SK-N-MC (cell line): ENCODE results near the gene RBM28.

Experiments
- DNase-seq: peaks from one replicate; pipeline ENCODE4 v3.0.0-alpha.2; 2011; ENCODE audit warnings: low read depth, low spot score
- H3K27ac ChIP-seq: fragments of 200-600 bp; sonication (generic); 2 replicates; pipeline ENCODE4 v1.5.1; 2016; ENCODE audit warnings: mixed run types
- H3K36me3 ChIP-seq: fragments of 200-600 bp; sonication (generic); 2 replicates; pipeline ENCODE4 v1.6.1; 2017; ENCODE audit warnings: antibody characterized with exemption, low read length, mixed read lengths; ENCODE audit not compliant: insufficient read depth
- H3K4me3 ChIP-seq: fragments of 200-600 bp; sonication (generic); 2 replicates; pipeline ENCODE4 v1.5.1; 2016
- H3K9ac ChIP-seq: fragments of 200-600 bp; sonication (generic); 2 replicates; pipeline ENCODE4 v1.8.0; 2017; ENCODE audit warnings: mixed run types, mixed read lengths; ENCODE audit not compliant: insufficient read length
- H3K9me3 ChIP-seq: fragments of 200-600 bp; sonication (generic); 2 replicates; pipeline ENCODE4 v1.6.1; 2017; ENCODE audit warnings: low read depth, mild to moderate bottlenecking, antibody characterized with exemption, low read length, moderate library complexity, mixed read lengths
- EZH2 ChIP-seq: fragments of 200-600 bp; sonication (generic); IDR thresholded peaks from one replicate; pipeline ENCODE4 v1.6.1; 2017; ENCODE audit warnings: antibody characterized with exemption
- FOXP2 ChIP-seq: optimal IDR thresholded peaks from 2 replicates; pipeline ENCODE3; 2011; ENCODE audit warnings: mild to moderate bottlenecking, moderate library complexity; ENCODE audit not compliant: insufficient read depth; ENCODE audit errors: extremely low read length, control extremely low read depth
- POLR2AphosphoS5 ChIP-seq: IDR thresholded peaks from 2 replicates; pipeline ENCODE4 v1.6.1; 2012; ENCODE audit warnings: mild to moderate bottlenecking, low read depth, low read length, borderline replicate concordance

RBM28 gene

GRCh38 chr7:128376077-128376476, 32.4 kb upstream of the RBM28 start:
- Histone ChIP-seq H3K4me3 (no peak overlapping the region), H3K9me3 (no peaks in the 10 kb centered on the region), H3K27ac (no peak overlapping the region), H3K9ac (no peak overlapping the region), H3K36me3 (no peaks in the 10 kb centered on the region)
- DNase-seq, result no peak
- no peak for TF ChIP-seq POLR2AphosphoS5
- TF ChIP-seq EZH2, result no peak
- TF ChIP-seq FOXP2, result no peak

- Histone ChIP-seq H3K4me3 (no peak overlapping the region), H3K9ac (no peak overlapping the region), H3K9me3 (no peaks in the 10 kb centered on the region), H3K36me3 (no peaks in the 10 kb centered on the region), H3K27ac (no peak overlapping the region)
- no peak for DNase-seq
- TF ChIP-seq EZH2 (no peak), FOXP2 (no peak), POLR2AphosphoS5 (no peak)
Measured at GRCh38 chr7:128374041-128374440, 30.3 kb upstream of the RBM28 start.

- Histone ChIP-seq H3K9ac (no peak overlapping the region), H3K4me3 (no peak overlapping the region), H3K9me3 (no peaks in the 10 kb centered on the region), H3K36me3 (no peaks in the 10 kb centered on the region), H3K27ac (no peak overlapping the region)
- DNase-seq, result no peak
- TF ChIP-seq POLR2AphosphoS5, result no peak
- no peak for TF ChIP-seq EZH2
- TF ChIP-seq FOXP2, result no peak
Measured at GRCh38 chr7:128373606-128374005, 29.9 kb upstream of the RBM28 start.

- H3K27ac ChIP-seq, result no peak overlapping the region
- no peak overlapping the region for H3K9ac ChIP-seq
- H3K4me3 ChIP-seq, result no peak overlapping the region
- H3K9me3 ChIP-seq, result no peaks in the 10 kb centered on the region
- TF ChIP-seq POLR2AphosphoS5 (no peak), FOXP2 (no peak), EZH2 (no peak)
- no peaks in the 10 kb centered on the region for H3K36me3 ChIP-seq
- no peak for DNase-seq
Measured at GRCh38 chr7:128370491-128370890, 26.8 kb upstream of the RBM28 start.

- H3K4me3 ChIP-seq, result no peak overlapping the region
- no peaks in the 10 kb centered on the region for H3K9me3 ChIP-seq
- no peak for TF ChIP-seq POLR2AphosphoS5
- TF ChIP-seq FOXP2, result no peak
- TF ChIP-seq EZH2, result no peak
- peak overlapping the region; percentile 97 for H3K27ac ChIP-seq
- no peaks in the 10 kb centered on the region for H3K36me3 ChIP-seq
- H3K9ac ChIP-seq, result peak overlapping the region; percentile 37
- DNase-seq, result no peak
Measured at GRCh38 chr7:128366986-128367385, 23.3 kb upstream of the RBM28 start.

GRCh38 chr7:128366300-128366699, 22.6 kb upstream of the RBM28 start:
- Histone ChIP-seq H3K27ac (peak overlapping the region; percentile 97), H3K9ac (peak overlapping the region; percentile 58), H3K9me3 (no peaks in the 10 kb centered on the region), H3K4me3 (peak overlapping the region; percentile 42), H3K36me3 (no peaks in the 10 kb centered on the region)
- DNase-seq, result no peak
- no peak for TF ChIP-seq EZH2

GRCh38 chr7:128365432-128365831, 21.7 kb upstream of the RBM28 start:
- DNase-seq, result no peak

GRCh38 chr7:128364166-128364870, 20.6 kb upstream of the RBM28 start:
- Histone ChIP-seq H3K27ac (peak overlapping the region; percentile 97), H3K9ac (peak overlapping the region; percentile 55), H3K36me3 (no peaks in the 10 kb centered on the region), H3K9me3 (no peaks in the 10 kb centered on the region), H3K4me3 (peak overlapping the region; percentile 0)
- no peak for TF ChIP-seq FOXP2
- no peak for TF ChIP-seq EZH2
- no peak for TF ChIP-seq POLR2AphosphoS5
- no peak for DNase-seq

More at GRCh38 chr7:128365432-128365831, 21.7 kb upstream of the RBM28 start:
- Histone ChIP-seq H3K4me3 (peak overlapping the region; percentile 42), H3K9me3 (no peaks in the 10 kb centered on the region), H3K36me3 (no peaks in the 10 kb centered on the region), H3K9ac (no peak overlapping the region), H3K27ac (peak overlapping the region; percentile 97)
- TF ChIP-seq POLR2AphosphoS5, result peak; percentile 35; the same call in 1 of the 2 replicates
- TF ChIP-seq EZH2, result no peak
- TF ChIP-seq FOXP2, result no peak

GRCh38 chr7:128363261-128363721, 19.6 kb upstream of the RBM28 start:
- H3K9ac ChIP-seq, result no peak overlapping the region
- no peak for DNase-seq
- H3K36me3 ChIP-seq, result 0 out of 2 replicates have a peak, but pooled peaks cover 6% of the 10 kb centered on the region
- H3K9me3 ChIP-seq, result no peaks in the 10 kb centered on the region
- peak overlapping the region; percentile 81 for H3K4me3 ChIP-seq
- peak overlapping the region; percentile 97 for H3K27ac ChIP-seq
- no peak for TF ChIP-seq FOXP2
- no peak for TF ChIP-seq EZH2
- no peak; the same call in 1 of the 2 replicates for TF ChIP-seq POLR2AphosphoS5
